Endothelial cell of umbilical vein (primary cell): Measurements from ENCODE around the gene CPNE7.

Source experiments
- EZH2 ChIP-seq: IDR thresholded peaks from 2 replicates; pipeline ENCODE4 v1.6.1; 2012; ENCODE audit warnings: borderline replicate concordance, low read depth, mild to moderate bottlenecking, moderate library complexity, low read length, inconsistent platforms; ENCODE audit not compliant: severe bottlenecking
- JUN ChIP-seq: IDR thresholded peaks from 2 replicates; pipeline ENCODE4 v1.6.1; 2011; ENCODE audit warnings: borderline replicate concordance, low read depth; ENCODE audit not compliant: insufficient read length, insufficient read depth
- MYC ChIP-seq: IDR thresholded peaks from one replicate; pipeline ENCODE4 v1.6.1; 2011; ENCODE audit warnings: mild to moderate bottlenecking, low read depth, low read length
- POLR2A ChIP-seq: IDR thresholded peaks from 2 replicates; pipeline ENCODE4 v1.6.1; 2012; ENCODE audit warnings: low read depth, mild to moderate bottlenecking, control low read depth, low read length
- POLR2AphosphoS5 ChIP-seq: IDR thresholded peaks from 2 replicates; pipeline ENCODE4 v1.6.1; 2012; ENCODE audit warnings: low read depth, mild to moderate bottlenecking, control low read depth, low read length, moderate library complexity; ENCODE audit not compliant: insufficient read depth
- TF ChIP-seq, protein P1 (sequence below): IDR thresholded peaks from 2 replicates; pipeline ENCODE4 v1.6.1; 2011; ENCODE audit not compliant: insufficient read depth, insufficient read length
- TF ChIP-seq, protein P2 (sequence below), 2 donors: IDR thresholded peaks; 1 replicate in 1 of 2; 2 replicates in 1 of 2; pipeline ENCODE4 v1.5.1; 2011; ENCODE audit warnings: low read length in 2 of 2, mild to moderate bottlenecking in 2 of 2, moderate library complexity in 2 of 2, control low read depth in 1 of 2, inconsistent platforms in 1 of 2, low read depth in 1 of 2; ENCODE audit not compliant: insufficient read depth in 1 of 2; ENCODE audit errors: extremely low read depth in 1 of 2

DNA sequence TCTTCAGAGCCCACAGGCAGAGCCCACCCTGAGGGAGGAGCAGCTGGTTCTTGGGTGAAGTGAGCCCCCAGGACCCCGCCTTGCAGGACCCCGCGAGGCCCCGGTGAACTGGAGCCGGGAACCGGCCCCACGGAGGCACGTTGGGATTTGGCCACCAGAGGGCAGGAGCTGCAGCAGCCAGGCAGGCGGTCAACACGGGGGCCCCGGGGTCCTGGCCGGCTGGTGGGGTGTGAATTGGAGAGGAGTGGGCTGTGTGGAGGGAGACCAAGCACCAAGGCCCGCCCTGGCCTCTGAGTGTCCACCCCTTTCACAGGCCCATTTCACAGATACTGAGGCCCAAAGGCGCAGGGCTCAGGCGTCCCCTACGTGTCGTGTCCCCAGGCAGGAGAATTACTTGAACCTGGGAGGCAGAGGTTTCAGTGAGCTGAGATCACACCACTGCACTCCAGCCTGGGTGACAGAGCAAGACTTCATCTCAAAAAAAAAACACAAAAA lies 40.1 kb downstream of the CPNE7 start:
- TF ChIP-seq JUN (no peak), POLR2A (no peak), POLR2AphosphoS5 (no peak), EZH2 (no peak), MYC (no peak)
- TF ChIP-seq, protein P1, sequence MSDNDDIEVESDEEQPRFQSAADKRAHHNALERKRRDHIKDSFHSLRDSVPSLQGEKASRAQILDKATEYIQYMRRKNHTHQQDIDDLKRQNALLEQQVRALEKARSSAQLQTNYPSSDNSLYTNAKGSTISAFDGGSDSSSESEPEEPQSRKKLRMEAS: no peak
- TF ChIP-seq, protein P2, sequence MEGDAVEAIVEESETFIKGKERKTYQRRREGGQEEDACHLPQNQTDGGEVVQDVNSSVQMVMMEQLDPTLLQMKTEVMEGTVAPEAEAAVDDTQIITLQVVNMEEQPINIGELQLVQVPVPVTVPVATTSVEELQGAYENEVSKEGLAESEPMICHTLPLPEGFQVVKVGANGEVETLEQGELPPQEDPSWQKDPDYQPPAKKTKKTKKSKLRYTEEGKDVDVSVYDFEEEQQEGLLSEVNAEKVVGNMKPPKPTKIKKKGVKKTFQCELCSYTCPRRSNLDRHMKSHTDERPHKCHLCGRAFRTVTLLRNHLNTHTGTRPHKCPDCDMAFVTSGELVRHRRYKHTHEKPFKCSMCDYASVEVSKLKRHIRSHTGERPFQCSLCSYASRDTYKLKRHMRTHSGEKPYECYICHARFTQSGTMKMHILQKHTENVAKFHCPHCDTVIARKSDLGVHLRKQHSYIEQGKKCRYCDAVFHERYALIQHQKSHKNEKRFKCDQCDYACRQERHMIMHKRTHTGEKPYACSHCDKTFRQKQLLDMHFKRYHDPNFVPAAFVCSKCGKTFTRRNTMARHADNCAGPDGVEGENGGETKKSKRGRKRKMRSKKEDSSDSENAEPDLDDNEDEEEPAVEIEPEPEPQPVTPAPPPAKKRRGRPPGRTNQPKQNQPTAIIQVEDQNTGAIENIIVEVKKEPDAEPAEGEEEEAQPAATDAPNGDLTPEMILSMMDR (IDR thresholded peaks at IDR 0.05; ENCODE audit: extremely low read depth in 1 of 2, insufficient read depth in 1 of 2, low read depth in 1 of 2, low read length in 2 of 2): peak; percentile 80 to 85
